Stimulated activated CD4-positive, alpha-beta T cell treated with anti-CD3 and anti-CD28 coated beads, TNF-alpha, amount 100 ng/mL, for 24 hours (primary cell): ENCODE data around the gene KLK10.

Source experiments
- DNase-seq, 3 experiments: peaks; one replicate each; pipeline ENCODE4 v3.0.0-alpha.2; 2020; ENCODE audit warnings: low read depth in 3 of 3

KLK10 gene

GRCh38 chr19:51019544-51019925 lies at the start of gene KLK10:
KLK10 (minus strand) TSS chr19:51019709; CDS start chr19:51019130, 579 bp downstream.
- DNase-seq: no peak

DNA sequence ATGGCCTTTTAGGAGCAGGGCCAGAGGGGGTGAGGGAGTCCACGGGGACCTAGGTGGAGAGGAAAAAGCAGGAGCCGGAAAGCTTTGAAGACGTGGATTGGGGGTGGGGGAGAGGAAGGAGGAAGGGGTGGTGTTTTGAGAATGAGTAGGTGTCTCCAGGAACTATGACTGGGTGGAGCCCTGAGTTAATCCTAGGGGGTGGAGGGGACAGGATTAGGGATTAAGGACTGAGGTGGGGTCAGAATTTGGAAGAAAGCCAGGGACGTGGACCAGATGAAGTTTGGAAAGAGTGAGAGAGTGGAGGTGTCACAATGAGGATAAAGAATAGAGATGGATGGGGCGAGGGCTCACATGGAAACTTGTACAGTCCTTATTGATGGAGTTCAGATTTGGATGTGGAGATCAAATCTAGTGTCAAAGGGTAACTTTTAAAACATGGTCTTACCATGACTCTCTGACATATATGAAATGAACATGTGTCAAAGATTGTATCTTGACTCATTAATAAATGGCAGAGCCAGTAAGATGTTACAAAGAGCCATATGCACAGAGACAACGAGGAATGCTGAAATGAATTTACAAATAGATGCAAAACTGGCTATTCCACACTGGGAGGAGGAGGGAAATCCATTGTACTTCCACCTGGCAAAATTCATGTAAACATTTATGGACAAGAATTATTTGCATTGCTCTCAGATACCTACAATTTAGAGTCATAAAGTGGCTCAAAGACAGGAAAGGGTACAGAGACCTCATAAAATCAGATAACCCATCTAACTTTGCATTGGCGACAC lies 47.1 kb upstream of the KLK10 start:
- no peak for DNase-seq

GRCh38 chr19:51065221-51065960 lies 45.9 kb upstream of the KLK10 start:
- no peak for DNase-seq

GRCh38 chr19:51064534-51065220 lies 45.2 kb upstream of the KLK10 start, which contains the start of gene KLK13:
KLK13 (minus strand) TSS chr19:51065092; CDS start chr19:51065067, 25 bp downstream.
- no peak for DNase-seq

DNA sequence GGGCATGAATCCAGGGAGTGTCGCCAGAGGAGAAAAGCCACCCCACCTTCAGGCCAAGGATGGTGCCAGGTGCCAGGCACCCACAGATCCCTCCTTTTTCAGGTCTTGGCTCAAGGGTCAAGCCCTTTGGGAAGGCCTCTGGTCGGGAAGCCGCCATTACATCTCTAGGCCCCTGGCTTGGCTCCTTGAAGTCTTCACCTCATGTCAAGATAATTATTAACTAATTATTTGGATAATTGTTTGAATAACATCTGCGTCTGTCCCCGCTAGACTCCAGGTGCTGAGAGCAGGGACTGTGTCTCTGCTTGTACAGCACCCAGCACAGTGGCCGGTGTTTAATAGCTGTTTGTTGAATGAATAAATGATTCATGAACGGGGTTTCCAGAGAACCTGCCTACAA lies 44.2 kb upstream of the KLK10 start:
- DNase-seq: no peak

DNA sequence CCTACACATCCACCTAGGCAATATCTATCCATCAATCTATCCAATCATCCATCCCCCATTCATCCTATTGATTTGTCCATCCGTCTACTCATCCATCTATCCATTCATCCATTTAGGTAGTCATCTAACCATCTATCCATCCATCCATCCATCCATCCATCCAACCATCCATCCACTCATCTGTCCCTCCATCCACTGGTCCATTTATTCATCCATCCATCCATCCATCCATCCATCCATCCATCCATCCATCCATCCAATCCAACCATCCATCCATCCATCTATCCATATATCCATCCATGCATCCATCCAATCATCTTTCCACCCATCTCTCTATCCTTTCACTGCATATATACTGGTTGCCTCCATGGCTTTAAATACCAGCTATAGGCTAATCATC lies 41.5 kb upstream of the KLK10 start:
- no peak for DNase-seq

DNA sequence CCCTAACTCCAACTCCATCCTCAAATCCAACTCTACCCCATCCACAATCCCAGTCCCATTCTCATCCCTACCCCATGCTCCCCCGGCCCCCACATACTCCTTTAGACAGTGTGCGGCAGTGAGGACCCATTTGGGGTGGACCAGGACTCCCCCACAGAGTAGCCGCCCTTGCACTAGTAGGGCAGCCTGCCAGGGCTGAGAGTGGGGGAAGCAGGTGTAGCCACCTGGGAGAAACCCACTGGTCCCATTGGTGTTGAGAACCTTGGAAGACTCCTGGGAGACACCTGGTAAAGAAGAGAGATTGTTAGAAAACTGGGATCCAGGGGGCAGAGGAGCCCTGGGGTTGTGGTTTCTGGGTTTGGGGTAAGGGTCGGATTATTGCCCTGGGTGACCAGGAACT lies 40.8 kb upstream of the KLK10 start:
- no peak for DNase-seq

- no peak for DNase-seq
Measured at GRCh38 chr19:51059715-51060114, 40.2 kb upstream of the KLK10 start.

GRCh38 chr19:51055866-51056265 lies 36.4 kb upstream of the KLK10 start:
- DNase-seq: no peak

GRCh38 chr19:51047031-51047335 lies 27.5 kb upstream of the KLK10 start:
- DNase-seq: no peak

DNA sequence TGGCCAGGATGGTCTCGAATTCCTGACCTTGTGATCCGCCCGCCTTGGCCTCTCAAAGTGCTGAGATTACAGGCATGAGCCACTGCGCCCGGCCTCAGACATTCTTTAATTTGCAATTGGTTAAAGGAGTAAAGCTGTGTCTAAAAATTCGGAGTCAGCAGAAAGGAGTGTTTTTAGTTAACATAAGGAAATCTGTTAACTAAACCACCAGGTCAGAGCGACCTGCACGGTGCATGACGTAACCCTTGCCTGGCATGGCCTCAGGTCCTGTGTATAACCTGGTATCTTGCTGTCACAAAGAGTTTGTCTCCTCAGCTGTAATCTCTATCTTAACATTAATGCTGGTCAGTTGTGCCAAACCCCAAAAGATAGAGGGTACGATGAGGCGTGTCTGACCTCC lies 24.8 kb upstream of the KLK10 start:
- DNase-seq: no peak

DNA sequence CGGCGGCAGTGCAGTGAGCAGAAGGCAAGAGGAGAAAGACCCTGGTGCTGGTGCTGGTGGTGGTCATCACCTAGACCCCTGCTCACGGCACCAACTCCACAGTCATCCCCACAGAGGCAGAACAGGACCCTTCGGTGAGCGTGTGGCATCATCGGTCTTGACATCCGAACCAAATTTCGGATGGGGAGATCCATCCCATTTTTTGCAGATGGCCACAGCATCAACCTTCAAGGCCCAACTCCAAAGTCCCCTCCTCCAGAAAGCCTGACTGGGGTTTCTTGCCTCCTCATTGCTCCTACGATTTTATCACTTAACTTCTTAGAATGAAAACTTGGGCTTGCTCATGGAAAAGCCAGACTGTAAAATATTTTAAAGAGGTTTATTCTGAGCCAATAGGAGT lies 24.0 kb upstream of the KLK10 start:
- no peak for DNase-seq

- no peak for DNase-seq
Measured at GRCh38 chr19:51040151-51040550, 20.6 kb upstream of the KLK10 start.

- DNase-seq: no peak
Measured at GRCh38 chr19:51036519-51036918, 17.0 kb upstream of the KLK10 start.

GRCh38 chr19:51034704-51035103 lies 15.2 kb upstream of the KLK10 start, which contains the start of gene KLK12:
KLK12 (minus strand) TSS chr19:51035002; CDS start chr19:51034621, 381 bp downstream.
- no peak for DNase-seq

GRCh38 chr19:51031880-51032225 lies 12.3 kb upstream of the KLK10 start:
- DNase-seq: no peak

GRCh38 chr19:51031220-51031879 lies 11.8 kb upstream of the KLK10 start:
- DNase-seq: no peak

GRCh38 chr19:51030631-51031030 lies 11.1 kb upstream of the KLK10 start:
- DNase-seq: no peak

GRCh38 chr19:51029718-51030117 lies 10.2 kb upstream of the KLK10 start:
- no peak for DNase-seq

DNA sequence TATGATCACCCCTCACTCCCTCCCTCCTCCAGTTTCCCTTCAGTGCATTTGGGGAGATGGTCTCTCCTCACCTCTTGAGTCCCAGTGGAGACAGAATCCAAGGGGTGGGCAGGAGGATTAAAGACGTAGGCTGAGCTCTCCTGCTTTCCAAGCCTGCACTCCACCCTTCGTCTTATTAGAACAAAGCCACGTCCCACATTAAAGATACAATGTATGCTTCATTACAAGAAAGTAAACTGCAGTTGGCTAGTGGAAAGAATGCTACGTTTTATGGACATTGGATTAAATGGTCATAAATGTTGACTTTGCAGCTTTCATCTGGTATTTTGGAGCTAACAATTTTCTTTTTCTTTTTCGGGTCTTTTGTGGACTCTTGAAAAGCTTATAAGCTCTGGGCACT lies 8.4 kb upstream of the KLK10 start:
- no peak for DNase-seq

DNA sequence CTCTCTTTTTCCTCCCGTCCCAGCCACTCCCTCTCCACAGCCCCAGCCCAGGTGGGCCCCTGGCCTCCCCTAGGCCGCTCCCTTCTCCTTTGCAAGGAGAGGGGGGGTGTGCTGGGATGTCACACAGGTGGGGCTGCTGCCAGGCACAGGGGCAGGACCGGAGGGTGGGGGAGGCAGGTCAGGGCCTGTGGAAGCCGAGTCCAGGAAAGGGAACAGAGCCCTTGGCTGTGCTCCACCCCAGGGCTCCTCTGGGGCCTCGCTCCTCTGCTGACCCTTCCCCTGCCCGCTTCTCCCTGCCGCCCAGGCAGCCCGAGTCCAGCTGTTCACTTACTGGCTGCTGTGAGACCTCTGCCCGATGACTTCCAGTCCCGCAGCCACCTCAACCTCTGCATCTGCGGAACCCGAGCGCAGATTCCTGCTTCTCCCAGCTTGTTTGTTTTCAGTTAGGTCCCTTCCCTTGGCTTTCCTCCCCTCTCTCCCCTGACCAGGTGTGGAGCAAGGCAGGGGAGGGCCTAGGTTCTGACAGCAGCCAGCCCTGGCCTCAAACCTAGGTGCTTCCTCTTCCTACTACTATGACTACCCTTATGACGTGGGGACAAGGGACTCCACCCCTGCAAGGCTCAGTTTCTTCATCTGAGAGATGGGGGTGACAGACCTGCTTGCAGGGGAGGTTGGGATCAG lies 7.8 kb upstream of the KLK10 start:
- no peak for DNase-seq

DNA sequence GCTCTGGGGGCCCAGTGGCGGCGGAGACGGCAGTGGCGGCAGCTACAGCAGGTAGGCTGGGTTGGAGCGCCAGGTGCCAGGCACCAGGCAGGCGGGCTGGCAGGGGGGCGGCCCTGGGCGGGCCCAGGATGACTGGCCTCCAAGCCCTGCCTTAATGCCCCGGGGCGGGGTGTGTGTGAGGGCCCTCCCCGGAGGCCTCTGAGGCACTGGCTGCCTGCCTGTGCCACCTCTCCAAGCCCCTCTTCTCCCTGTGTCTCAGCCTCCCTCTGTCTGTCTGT lies 7.0 kb upstream of the KLK10 start, which contains the start of gene KLK11:
Gene KLK11, minus strand, starts transcription at position 63 of the 278 bp plus-strand sequence. CDS start 985 bp downstream, outside the sequence.
- no peak for DNase-seq
